ENCODE data around the gene P2RX7. TPM values are rescaled to one million over a fixed set of nuclear protein-coding genes. Genes with fewer than 3 reads are reported as not detected.
"Not testable (repeated sequence)": the region's sequence is repeated elsewhere in the genome, so short reads cannot be mapped to it uniquely, and the experiment has no call there.

The P2RX7 gene
- total and polyA plus RNA-seq, 8 donors, result 0.77 to 8.8 (median 1.4) TPM

DNA sequence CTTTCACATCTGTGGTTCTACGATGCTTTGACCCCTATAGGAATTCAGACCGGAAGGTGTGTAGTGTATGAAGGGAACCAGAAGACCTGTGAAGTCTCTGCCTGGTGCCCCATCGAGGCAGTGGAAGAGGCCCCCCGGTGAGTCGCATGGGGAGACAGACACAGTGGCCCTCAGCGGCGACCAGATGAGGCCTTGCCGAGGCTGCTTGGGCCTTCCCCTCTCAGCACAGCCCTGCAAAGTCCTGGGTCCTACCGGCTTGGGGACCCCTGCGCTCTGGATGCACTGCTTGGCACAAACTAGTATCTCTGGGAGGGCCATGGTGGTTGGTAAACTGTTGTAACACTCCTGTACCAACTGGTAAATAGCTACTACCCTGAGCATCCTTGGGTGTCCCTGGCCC is 29.7 kb downstream of the P2RX7 start:
- no peak overlapping the region for H3K27ac ChIP-seq
- H3K9me3 ChIP-seq, result no peaks in the 10 kb centered on the region
- H3K4me1 ChIP-seq, result no peaks in the 10 kb centered on the region
- no peaks in the 10 kb centered on the region for H3K27me3 ChIP-seq
- ATAC-seq, result no peak
- H3K4me3 ChIP-seq, result no peak overlapping the region
- TF ChIP-seq, protein P1, sequence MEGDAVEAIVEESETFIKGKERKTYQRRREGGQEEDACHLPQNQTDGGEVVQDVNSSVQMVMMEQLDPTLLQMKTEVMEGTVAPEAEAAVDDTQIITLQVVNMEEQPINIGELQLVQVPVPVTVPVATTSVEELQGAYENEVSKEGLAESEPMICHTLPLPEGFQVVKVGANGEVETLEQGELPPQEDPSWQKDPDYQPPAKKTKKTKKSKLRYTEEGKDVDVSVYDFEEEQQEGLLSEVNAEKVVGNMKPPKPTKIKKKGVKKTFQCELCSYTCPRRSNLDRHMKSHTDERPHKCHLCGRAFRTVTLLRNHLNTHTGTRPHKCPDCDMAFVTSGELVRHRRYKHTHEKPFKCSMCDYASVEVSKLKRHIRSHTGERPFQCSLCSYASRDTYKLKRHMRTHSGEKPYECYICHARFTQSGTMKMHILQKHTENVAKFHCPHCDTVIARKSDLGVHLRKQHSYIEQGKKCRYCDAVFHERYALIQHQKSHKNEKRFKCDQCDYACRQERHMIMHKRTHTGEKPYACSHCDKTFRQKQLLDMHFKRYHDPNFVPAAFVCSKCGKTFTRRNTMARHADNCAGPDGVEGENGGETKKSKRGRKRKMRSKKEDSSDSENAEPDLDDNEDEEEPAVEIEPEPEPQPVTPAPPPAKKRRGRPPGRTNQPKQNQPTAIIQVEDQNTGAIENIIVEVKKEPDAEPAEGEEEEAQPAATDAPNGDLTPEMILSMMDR (IDR thresholded peaks at IDR 0.05), result no peak
- 86 to 87% methylated on average over 10 of the region's 10 CpGs for WGBS, 2 donors
- intact Hi-C loops (cut with DNase I), result no loop called here
- peak in 1 of 6 donors; percentile 59 for DNase-seq
- no peaks in the 10 kb centered on the region for H3K36me3 ChIP-seq
- no peak for FAIRE-seq

DNA sequence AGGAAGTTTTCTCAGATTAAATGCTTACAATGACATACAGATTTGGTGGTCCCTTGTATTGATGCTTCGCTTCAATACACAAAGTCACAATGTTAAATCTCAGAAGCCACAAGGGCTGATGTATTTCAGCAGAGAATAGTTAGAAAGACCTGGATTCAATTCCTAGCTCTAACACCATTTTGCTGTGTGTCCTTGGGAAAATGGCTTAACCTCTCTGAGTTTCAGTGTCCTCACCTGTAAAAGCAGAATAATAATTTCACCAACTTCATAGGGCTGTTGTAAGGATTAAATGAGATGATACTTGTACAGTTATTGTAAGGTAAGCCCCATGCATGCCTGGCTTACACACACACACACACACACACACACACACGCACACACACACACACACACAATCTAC is 30.3 kb downstream of the P2RX7 start:
- no peak for DNase-seq
- H3K4me3 ChIP-seq, result no peak overlapping the region
- no peak for ATAC-seq
- 56 to 90% methylated on average over 2 of the region's 2 CpGs for WGBS, 2 donors
- no peaks in the 10 kb centered on the region for H3K4me1 ChIP-seq
- no peaks in the 10 kb centered on the region for H3K36me3 ChIP-seq
- TF ChIP-seq, protein P1 (IDR thresholded peaks at IDR 0.05), result no peak
- intact Hi-C loops (cut with DNase I), result no loop called here
- no peaks in the 10 kb centered on the region for H3K27me3 ChIP-seq
- no peak overlapping the region for H3K27ac ChIP-seq
- no peaks in the 10 kb centered on the region for H3K9me3 ChIP-seq
- FAIRE-seq, result no peak

DNA sequence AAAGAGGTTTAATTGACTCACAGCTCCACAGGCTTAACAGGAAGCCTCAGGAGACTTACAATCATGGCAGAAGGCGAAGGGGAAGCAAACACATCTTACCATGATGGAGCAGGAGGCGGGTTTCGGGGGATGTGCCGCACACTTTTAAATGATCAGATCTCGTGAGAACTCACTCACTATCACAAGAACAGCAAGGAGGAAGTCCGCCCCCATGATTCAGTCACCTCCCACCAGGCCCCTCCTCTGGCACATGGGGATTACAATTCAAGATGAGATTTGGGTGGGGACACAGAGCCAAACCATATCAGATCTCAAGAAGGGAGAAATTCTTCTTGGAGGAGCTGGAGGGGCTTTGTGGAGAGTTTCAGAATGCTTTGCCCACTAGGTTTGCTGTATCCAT is 32.2 kb downstream of the P2RX7 start:
- intact Hi-C loops (cut with DNase I); H3K4me3 ChIP-seq; H3K4me1 ChIP-seq; DNase-seq; H3K36me3 ChIP-seq; H3K27me3 ChIP-seq; FAIRE-seq; H3K9me3 ChIP-seq; ATAC-seq: not testable (repeated sequence)
- H3K27ac ChIP-seq, result peak overlapping the region in 3 of 4 donors; percentile 33 to 51 (median 44)
- WGBS, 2 donors, result 92 to 94% methylated on average over 6 of the region's 6 CpGs

DNA sequence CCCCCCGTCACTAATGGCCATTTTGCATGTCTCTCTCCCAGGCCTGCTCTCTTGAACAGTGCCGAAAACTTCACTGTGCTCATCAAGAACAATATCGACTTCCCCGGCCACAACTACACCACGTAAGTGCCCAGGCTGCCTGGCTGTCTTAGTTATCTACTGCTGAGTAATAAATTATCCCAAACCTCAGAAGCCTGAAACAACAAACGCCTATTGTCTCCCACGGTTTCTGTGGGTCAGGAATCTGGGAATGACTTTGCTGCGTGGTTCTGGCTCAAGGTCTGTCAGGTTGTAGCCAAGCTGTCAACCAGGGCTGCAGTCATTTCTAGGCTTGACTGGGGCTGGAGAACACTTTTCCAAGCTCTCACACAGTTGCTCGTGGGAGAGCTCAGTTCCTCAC is 32.6 kb downstream of the P2RX7 start:
- ATAC-seq (peak; percentile 38 to 86 (median 68)), DNase-seq (peak in 2 of 6 donors; percentile 26 to 45), FAIRE-seq (no peak)
- no peaks in the 10 kb centered on the region for H3K27me3 ChIP-seq
- intact Hi-C loops (cut with DNase I), result no loop called here
- no peaks in the 10 kb centered on the region for H3K4me1 ChIP-seq
- H3K4me3 ChIP-seq, result no peak overlapping the region
- TF ChIP-seq, protein P1 (IDR thresholded peaks at IDR 0.05), result no peak
- 51 to 59% methylated on average over 9 of the region's 9 CpGs for WGBS, 2 donors
- H3K9me3 ChIP-seq, result no peaks in the 10 kb centered on the region
- no peaks in the 10 kb centered on the region for H3K36me3 ChIP-seq
- peak overlapping the region; percentile 27 to 52 (median 48) for H3K27ac ChIP-seq

DNA sequence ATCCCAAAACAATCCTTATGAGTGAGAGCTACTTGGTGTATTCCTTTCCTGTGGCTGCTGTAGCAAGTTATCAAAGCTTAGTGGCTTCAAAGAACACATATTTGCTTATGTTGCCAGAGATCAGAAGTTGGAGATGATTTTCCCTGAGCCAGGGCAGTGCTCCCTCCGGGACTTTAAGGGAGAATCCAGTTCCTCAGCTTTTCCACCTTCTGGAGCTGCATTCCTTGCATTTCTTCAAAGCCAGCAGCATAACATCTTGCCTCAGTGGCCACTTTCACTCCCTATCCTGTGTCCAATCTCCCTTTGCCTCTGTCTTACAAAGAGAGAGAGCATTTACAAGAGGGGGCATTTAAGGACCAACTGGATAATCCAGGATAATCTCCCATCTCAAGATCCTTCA is 33.7 kb downstream of the P2RX7 start:
- FAIRE-seq, result no peak
- intact Hi-C loops (cut with DNase I), result no loop called here
- Histone ChIP-seq H3K27me3 (no peaks in the 10 kb centered on the region), H3K9me3 (no peaks in the 10 kb centered on the region), H3K4me3 (no peak overlapping the region), H3K27ac (no peak overlapping the region), H3K4me1 (no peaks in the 10 kb centered on the region), H3K36me3 (no peaks in the 10 kb centered on the region)
- no peak for ATAC-seq
- TF ChIP-seq, protein P1 (IDR thresholded peaks at IDR 0.05), result no peak
- WGBS, 2 donors, result 36 to 94% methylated on average over 1 of the region's 1 CpG
- DNase-seq, result no peak

All from pancreas (tissue), 10 donors.